HEK293T (cell line): ENCODE measurements around the gene CFAP43.

ENCODE experiments used
- CTBP1 ChIP-seq: fragments of 450-650 bp; IDR thresholded peaks from 2 replicates; pipeline ENCODE4 v1.6.1; 2016; ENCODE audit warnings: borderline replicate concordance
- ELF4 ChIP-seq: fragments of 450-650 bp; IDR thresholded peaks from 2 replicates; pipeline ENCODE4 v1.6.1; 2017; ENCODE audit warnings: antibody characterized with exemption
- FOXK2 ChIP-seq: fragments of 450-650 bp; IDR thresholded peaks from 2 replicates; pipeline ENCODE4 v1.6.1; 2016; ENCODE audit warnings: mild to moderate bottlenecking
- FOXM1 ChIP-seq: fragments of 450-650 bp; IDR thresholded peaks from 2 replicates; pipeline ENCODE4 v1.6.1; 2017; ENCODE audit warnings: mild to moderate bottlenecking, borderline replicate concordance
- HDGF ChIP-seq: fragments of 450-650 bp; IDR thresholded peaks from 2 replicates; pipeline ENCODE4 v1.6.1; 2017; ENCODE audit warnings: antibody characterized with exemption, borderline replicate concordance
- L3MBTL2 ChIP-seq: fragments of 450-650 bp; conservative IDR thresholded peaks from 2 replicates; pipeline ENCODE4 v1.6.1; 2016; ENCODE audit warnings: mild to moderate bottlenecking
- LEF1 ChIP-seq: fragments of 450-650 bp; IDR thresholded peaks from 2 replicates; pipeline ENCODE4 v1.6.1; 2017; ENCODE audit warnings: mild to moderate bottlenecking, borderline replicate concordance
- NFRKB ChIP-seq: fragments of 450-650 bp; IDR thresholded peaks from 2 replicates; pipeline ENCODE4 v1.6.1; 2016; ENCODE audit warnings: mild to moderate bottlenecking, moderate library complexity
- PKNOX1 ChIP-seq: fragments of 450-650 bp; IDR thresholded peaks from 2 replicates; pipeline ENCODE4 v1.6.1; 2016
- SP1 ChIP-seq: fragments of 450-650 bp; IDR thresholded peaks from 2 replicates; pipeline ENCODE4 v1.6.1; 2017
- ZNF384 ChIP-seq: fragments of 450-650 bp; IDR thresholded peaks from 2 replicates; pipeline ENCODE4 v1.6.1; 2016

DNA sequence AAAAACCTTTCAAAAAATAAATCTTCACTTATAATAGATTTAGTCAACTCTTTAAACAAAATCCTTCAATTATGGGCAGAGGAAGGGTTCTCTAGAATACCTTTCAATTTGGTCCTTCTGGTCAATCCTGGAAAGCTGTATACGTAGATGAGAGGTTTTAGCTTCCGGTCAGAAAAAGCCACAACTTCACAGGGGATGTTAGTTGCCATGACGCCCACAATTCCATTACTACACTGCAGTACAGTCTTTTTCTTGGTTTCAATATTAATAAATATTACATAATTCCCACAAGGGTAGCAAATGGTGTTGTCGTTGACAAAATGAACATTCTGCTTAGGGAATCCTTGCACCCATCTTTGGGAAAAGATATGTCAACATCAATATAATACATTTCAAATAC is 1.7 kb downstream of the CFAP43 start:
- TF ChIP-seq ZNF384 = no peak
- no peak for TF ChIP-seq ELF4
- TF ChIP-seq FOXM1 = no peak
- no peak for TF ChIP-seq L3MBTL2
- TF ChIP-seq NFRKB = no peak
- no peak for TF ChIP-seq HDGF
- TF ChIP-seq SP1 = no peak
- TF ChIP-seq LEF1 = no peak
- TF ChIP-seq PKNOX1 = no peak
- TF ChIP-seq FOXK2 = no peak
- TF ChIP-seq CTBP1 = no peak
